Ovary (tissue), 3 donors: Measurements from ENCODE around the gene SLC22A13.

Experiments
- CTCF ChIP-seq, 3 donors: fragments of 450-650 bp in 2 of 3; fragments of 200-600 bp in 1 of 3; IDR thresholded peaks; one replicate each; pipeline versions ENCODE4 v1.5.1 to v1.8.0; 2016 to 2022; ENCODE audit warnings: antibody characterized with exemption in 3 of 3, mild to moderate bottlenecking in 1 of 3
- EP300 ChIP-seq: sonication (generic); formaldehyde crosslinking; IDR thresholded peaks from one replicate; pipeline ENCODE4 v1.6.1; 2017; ENCODE audit warnings: antibody characterized with exemption
- donor health status: DM: no; HTN: no; CAD: no.

- TF ChIP-seq CTCF (IDR thresholded peaks at IDR 0.05) (no peak), EP300 (no peak)
These were observed 5.1 kb upstream of the SLC22A13 start for GRCh38 chr3:38260474-38260873.
